GM12872 (cell line): Measurements from ENCODE around the gene CDH4.

Experiments used
- TF ChIP-seq, protein P1 (sequence below): IDR thresholded peaks from 3 replicates; pipeline ENCODE4 v1.5.1; 2011; ENCODE audit warnings: low read depth, mild to moderate bottlenecking, low read length, moderate library complexity; ENCODE audit not compliant: insufficient read depth

Gene CDH4

DNA sequence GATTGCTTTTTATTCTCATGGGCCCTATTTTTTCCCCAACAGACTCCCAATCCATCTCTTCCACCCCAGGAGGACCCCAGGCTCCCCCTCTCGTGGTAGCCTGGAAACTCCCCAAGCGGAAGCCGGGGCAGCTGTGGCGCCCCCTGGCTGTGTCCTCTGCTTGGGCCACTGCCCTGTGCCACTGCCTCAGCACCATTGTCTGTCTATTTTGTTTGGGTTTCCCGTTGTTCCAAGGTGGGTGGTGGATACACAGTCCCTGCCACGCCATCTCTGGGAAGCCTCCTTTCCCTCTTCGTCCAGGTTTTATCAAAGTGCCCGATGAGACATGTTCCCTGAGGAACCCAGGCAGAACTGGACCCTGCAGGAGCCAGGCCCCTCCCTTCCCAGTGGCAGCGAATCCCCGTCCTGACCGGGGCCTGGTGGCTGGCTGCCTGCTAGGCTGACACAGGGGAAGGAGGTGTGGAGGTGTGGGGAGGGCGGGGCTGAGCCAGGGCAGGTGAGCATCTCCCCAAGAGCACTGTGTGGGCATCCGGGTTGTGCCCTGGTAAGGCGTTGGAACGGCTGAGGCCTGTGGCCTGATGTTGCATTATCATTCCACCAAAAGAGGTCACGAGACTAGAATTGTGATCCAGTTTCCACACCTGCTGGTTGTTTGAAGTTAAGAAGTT is 228.2 kb downstream of the CDH4 start:
- TF ChIP-seq, protein P1, sequence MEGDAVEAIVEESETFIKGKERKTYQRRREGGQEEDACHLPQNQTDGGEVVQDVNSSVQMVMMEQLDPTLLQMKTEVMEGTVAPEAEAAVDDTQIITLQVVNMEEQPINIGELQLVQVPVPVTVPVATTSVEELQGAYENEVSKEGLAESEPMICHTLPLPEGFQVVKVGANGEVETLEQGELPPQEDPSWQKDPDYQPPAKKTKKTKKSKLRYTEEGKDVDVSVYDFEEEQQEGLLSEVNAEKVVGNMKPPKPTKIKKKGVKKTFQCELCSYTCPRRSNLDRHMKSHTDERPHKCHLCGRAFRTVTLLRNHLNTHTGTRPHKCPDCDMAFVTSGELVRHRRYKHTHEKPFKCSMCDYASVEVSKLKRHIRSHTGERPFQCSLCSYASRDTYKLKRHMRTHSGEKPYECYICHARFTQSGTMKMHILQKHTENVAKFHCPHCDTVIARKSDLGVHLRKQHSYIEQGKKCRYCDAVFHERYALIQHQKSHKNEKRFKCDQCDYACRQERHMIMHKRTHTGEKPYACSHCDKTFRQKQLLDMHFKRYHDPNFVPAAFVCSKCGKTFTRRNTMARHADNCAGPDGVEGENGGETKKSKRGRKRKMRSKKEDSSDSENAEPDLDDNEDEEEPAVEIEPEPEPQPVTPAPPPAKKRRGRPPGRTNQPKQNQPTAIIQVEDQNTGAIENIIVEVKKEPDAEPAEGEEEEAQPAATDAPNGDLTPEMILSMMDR, result no peak

DNA sequence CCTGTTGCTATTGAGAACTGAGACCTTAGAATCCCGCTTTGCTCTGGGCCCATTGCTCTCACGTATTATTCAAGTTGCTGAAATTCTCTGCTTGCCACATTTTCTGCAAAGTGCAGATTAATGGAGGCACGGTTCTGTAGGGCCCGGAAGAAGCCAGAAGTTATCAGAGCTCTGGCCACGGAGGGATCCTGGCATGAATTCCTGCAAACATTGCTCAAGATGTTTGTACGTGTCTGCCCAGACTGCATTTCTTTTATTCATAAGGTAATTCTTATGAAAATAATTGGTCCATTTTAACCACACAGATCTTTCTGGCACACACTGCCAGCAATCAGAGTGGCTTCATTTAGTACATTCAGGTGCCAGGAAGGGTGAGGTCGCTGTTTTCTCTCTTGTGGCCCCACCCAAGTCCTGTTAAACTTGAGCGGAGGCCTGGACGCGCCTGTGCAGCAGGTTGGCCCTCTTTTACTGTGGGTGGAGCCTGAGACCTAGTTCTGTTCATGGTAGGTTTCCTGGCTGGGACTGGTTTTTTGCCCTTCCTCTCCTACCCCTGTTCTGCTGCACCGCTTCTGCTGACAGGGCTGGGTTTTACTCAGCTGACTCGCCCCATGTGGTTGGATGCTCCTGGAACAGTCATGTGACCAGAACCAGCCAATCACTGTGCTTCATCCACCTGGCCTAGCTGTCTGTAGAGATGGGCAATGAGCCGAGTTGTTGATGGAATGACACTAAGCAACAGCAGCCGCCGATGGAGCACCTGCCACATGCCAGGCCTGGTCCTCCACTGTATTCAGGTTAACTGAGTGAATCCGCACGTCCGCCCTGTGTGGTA is 230.2 kb downstream of the CDH4 start:
- TF ChIP-seq, protein P1, result no peak

DNA sequence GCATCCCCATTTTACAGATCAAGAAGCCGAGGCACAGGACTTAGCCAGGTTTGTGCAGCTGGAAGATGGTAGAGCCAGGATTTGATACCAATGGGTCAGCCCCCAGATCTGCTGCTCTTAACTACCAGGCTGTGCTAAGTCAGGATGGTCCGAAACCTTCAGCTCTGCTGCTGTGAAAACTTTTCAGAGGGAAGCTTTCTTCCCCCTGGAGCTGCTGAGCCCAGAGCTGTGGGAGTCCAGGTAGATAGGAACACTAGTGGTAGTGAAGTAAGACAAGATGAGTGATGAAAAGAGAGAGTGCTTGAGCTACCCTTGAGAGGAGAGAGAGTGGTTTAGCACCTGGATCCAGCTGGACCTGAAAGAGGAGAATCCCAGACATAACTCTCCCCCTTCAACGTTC is 230.8 kb downstream of the CDH4 start:
- TF ChIP-seq, protein P1, result no peak

DNA sequence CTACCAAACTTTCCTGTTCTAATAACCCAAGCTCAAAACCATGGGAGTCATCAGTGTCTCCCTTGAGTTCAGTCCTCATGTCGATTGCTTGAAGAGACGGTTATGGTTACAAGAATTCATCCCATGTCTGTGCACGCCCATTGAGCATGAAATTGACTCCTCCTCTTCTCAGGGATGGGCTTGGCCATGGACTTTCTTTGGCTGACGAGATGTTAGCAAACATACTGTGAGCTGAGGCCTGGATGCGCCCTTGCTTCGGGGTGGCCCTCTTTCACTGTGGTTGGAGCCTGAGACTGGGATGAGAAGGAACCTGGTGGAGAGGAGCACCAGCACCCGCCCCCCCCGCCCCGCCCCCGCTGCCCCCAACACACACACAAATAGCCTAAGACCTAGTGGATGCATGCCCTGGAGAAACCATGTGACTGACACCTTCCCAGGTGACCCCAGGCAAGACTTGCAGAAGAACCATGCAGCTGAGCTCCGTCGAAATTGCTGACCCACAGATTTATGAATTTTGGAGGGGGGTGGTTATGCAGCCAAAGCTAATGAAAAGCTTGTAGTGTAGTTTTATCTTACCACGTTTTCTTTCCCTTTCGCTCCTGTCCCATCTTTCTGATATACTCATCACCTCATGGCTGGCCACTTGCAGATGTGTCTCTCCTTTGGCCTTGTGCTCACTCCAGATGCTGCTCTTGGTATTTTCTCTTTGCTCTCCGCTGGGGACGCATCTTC is 231.4 kb downstream of the CDH4 start:
- TF ChIP-seq, protein P1, result no peak

DNA sequence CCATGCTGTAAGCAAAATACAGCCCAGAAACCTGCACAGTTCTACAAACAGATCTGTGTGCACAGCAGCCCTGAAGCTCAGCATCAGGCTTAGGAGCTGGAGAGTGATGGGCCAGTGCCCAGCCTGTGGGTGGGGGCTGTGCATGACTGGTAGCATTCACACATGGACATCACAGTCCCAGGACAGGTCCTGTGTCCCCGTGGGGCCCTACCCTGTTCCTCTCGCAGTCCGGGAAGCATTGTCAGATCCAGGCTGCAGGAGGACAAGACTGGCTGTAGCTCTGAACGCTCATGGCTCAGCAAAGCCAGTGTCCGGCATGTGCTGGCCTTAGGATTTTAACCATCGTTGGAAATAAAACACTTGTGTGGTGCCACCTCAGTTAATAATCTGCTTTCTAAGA is 234.1 kb downstream of the CDH4 start:
- TF ChIP-seq, protein P1, result no peak

DNA sequence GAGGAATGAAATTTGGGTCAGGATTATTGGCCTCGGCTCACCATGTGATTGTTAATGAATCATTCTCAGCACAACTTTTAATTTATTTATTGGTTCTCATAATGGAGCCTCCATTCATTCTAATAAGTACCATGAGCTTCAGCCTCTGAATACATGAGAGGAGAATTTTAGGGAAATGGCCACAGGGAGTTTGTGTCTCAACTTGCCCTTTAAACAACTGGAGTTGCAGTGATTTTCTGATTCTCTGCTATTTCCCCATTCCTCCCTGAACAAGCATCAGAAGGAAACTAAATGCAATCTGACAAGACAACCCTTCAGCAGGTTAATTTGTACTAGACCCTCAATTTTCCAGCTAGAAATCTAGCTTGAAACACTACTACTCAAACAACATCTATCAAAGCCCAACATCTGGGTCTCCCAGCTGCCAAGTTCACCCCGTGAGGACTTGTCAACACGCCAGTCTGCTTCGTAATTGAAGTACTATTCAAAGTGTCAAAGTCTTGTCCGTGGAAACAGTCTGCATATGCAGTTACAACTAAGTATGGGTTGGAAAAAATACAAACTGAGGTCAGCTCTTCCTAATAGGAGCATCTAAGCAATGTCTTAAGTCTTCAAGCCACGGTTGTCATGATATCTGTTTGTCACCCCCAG is 235.4 kb downstream of the CDH4 start:
- TF ChIP-seq, protein P1, result no peak

DNA sequence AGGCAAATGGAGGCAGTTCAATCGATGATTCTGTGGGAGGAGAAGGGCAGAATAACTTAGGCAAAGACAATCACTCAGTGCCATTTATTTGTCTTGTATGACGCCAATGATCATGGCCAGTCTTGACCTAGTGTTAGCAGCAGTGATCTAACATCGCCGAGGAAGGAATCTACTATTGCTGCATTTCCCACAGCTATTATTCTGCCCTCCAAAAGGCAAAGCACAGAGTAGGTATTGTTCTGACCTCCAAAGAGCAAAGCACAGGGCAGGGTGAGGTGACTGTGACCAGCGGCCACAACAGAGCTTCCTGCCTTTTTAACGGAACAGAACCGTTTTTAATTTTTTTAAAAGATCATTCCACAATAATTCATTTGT is 235.9 kb downstream of the CDH4 start:
- TF ChIP-seq, protein P1, result no peak
